ENCODE data around the gene WNK2. TPM values are rescaled to one million over a fixed set of nuclear protein-coding genes. Genes with fewer than 3 reads are reported as not detected.
A peak's percentile ranks its signal among the peaks of the same experiment; 100 is the strongest.

The WNK2 gene
- total RNA-seq, 2 donors from 2014 or later: 34.8 to 39.5 TPM

GRCh38 chr9:93297659-93298497 is 113.9 kb downstream of the WNK2 start:
- intact Hi-C loops (cut with DNase I): no loop called here
- peak; percentile 66 for DNase-seq (ENCODE audit: low spot score)

GRCh38 chr9:93298498-93299417 is 114.8 kb downstream of the WNK2 start:
- intact Hi-C loops (cut with DNase I): no loop called here
- DNase-seq (ENCODE audit: low spot score): peak; percentile 72

- peak; percentile 31 for DNase-seq (ENCODE audit: low spot score)
- intact Hi-C loops (cut with DNase I): loop anchor here in 1 of 2 donors (5.0 kb wide), 1 partner anchor 137 kb away; no protein-coding TSS in a partner anchor
Observed at GRCh38 chr9:93299418-93300174, 115.7 kb downstream of the WNK2 start.

GRCh38 chr9:93300175-93300572 is 116.2 kb downstream of the WNK2 start:
- DNase-seq (ENCODE audit: low spot score): peak; percentile 40
- intact Hi-C loops (cut with DNase I): loop anchor here in 1 of 2 donors (5.0 kb wide), 1 partner anchor 138 kb away; no protein-coding TSS in a partner anchor

- intact Hi-C loops (cut with DNase I): loop anchor here in 1 of 2 donors (5.0 kb wide), 1 partner anchor 138 kb away; no protein-coding TSS in a partner anchor
- peak; percentile 76 for DNase-seq (ENCODE audit: low spot score)
Observed at GRCh38 chr9:93300585-93301081, 116.7 kb downstream of the WNK2 start.

GRCh38 chr9:93301291-93301811 is 117.4 kb downstream of the WNK2 start:
- peak; percentile 44 for DNase-seq (ENCODE audit: low spot score)
- intact Hi-C loops (cut with DNase I): loop anchor here in 1 of 2 donors (5.0 kb wide), 1 partner anchor 139 kb away; no protein-coding TSS in a partner anchor

- intact Hi-C loops (cut with DNase I): loop anchor here in 1 of 2 donors (5.0 kb wide), 1 partner anchor 140 kb away; no protein-coding TSS in a partner anchor
- DNase-seq (ENCODE audit: low spot score): peak; percentile 74
Observed at GRCh38 chr9:93301911-93302541, 118.1 kb downstream of the WNK2 start.

- DNase-seq (ENCODE audit: low spot score): peak; percentile 82
- intact Hi-C loops (cut with DNase I): loop anchor here in 1 of 2 donors (5.0 kb wide), 1 partner anchor 140 kb away; no protein-coding TSS in a partner anchor
Observed at GRCh38 chr9:93302586-93303257, 118.8 kb downstream of the WNK2 start.

GRCh38 chr9:93303258-93303771 is 119.4 kb downstream of the WNK2 start:
- intact Hi-C loops (cut with DNase I): loop anchor here in 1 of 2 donors (5.0 kb wide), 1 partner anchor 141 kb away; no protein-coding TSS in a partner anchor
- peak; percentile 62 for DNase-seq (ENCODE audit: low spot score)

- peak; percentile 63 for DNase-seq (ENCODE audit: low spot score)
- intact Hi-C loops (cut with DNase I): loop anchor here in 1 of 2 donors (5.0 kb wide), 1 partner anchor 142 kb away; no protein-coding TSS in a partner anchor
Observed at GRCh38 chr9:93303806-93304573, 120.1 kb downstream of the WNK2 start.

- DNase-seq (ENCODE audit: low spot score): peak; percentile 89
- intact Hi-C loops (cut with DNase I): loop anchor here in 1 of 2 donors (5.0 kb wide), 1 partner anchor 143 kb away; no protein-coding TSS in a partner anchor
Observed at GRCh38 chr9:93304574-93305496, 120.9 kb downstream of the WNK2 start.

GRCh38 chr9:93305497-93306020 is 121.6 kb downstream of the WNK2 start:
- intact Hi-C loops (cut with DNase I): no loop called here
- DNase-seq (ENCODE audit: low spot score): peak; percentile 72

- intact Hi-C loops (cut with DNase I): no loop called here
- peak; percentile 54 for DNase-seq (ENCODE audit: low spot score)
Observed at GRCh38 chr9:93306081-93306480, 122.1 kb downstream of the WNK2 start.

GRCh38 chr9:93306579-93307091 is 122.7 kb downstream of the WNK2 start:
- intact Hi-C loops (cut with DNase I): loop anchor here in 1 of 2 donors (1.0 kb wide), 1 partner anchor 148 kb away; no protein-coding TSS in a partner anchor
- peak; percentile 72 for DNase-seq (ENCODE audit: low spot score)
